GM12878 (cell line): ENCODE results near the gene UCN2. TPM values are rescaled to one million over a fixed set of nuclear protein-coding genes. Genes with fewer than 3 reads are reported as not detected.

ENCODE experiments used
- ATAC-seq: fragments of 200-7000 bp; cut with Tn5 transposase; 3 replicates; pipeline ENCODE4 v1.9.1; 2020; ENCODE audit warnings: mild to moderate bottlenecking, moderate library complexity
- BruUV-seq: library from RNA; stranded (reverse); fragments of 400-500 nt; replicated peaks from 2 replicates; lab custom pipeline; 2021; lab: Mats Ljungman, UMichigan
- CTCF ChIA-PET: fragments of 300-600 bp; sonication (Branson Sonifier 250); formaldehyde crosslinking; extraction: SDS; loops from one replicate; lab custom pipeline; 2021; ENCODE audit warnings: inconsistent platforms; lab: Yijun Ruan, JAX
- POLR2A ChIA-PET: fragments of 350-600 bp; formaldehyde crosslinking; extraction: SDS; loops from one replicate; lab custom pipeline; 2021; ENCODE audit warnings: inconsistent platforms; lab: Charles Lee
- RAD21 ChIA-PET: fragments of 300-600 bp; sonication (Branson Sonifier 250); formaldehyde crosslinking; loops from one replicate; lab custom pipeline; 2023; ENCODE audit warnings: antibody characterized with exemption; ENCODE audit not compliant: unreplicated experiment; lab: Charles Lee
- SMC1A ChIA-PET: fragments of 300-600 bp; sonication (Branson Sonifier 250); formaldehyde crosslinking; loops from one replicate; lab custom pipeline; 2023; ENCODE audit not compliant: unreplicated experiment, uncharacterized antibody; lab: Charles Lee
- DNase-seq: peaks from one replicate; pipeline ENCODE4 v3.0.0-alpha.2; 2011; ENCODE audit warnings: low read depth, low spot score
- FAIRE-seq: peaks from 3 replicates; lab custom pipeline; 2011; peaks lifted over from hg19 to GRCh38; lab: Jason Lieb, UNC
- H2AFZ ChIP-seq: 2 replicates; pipeline ENCODE4 v1.6.0; 2011; ENCODE audit warnings: low read depth, low read length, control low read depth; ENCODE audit not compliant: control insufficient read depth
- H3K27ac ChIP-seq: 2 replicates; pipeline ENCODE4 v1.5.1; 2011; ENCODE audit warnings: control low read depth; ENCODE audit not compliant: control insufficient read depth, insufficient read depth
- H3K27me3 ChIP-seq, 2 experiments: replicated peaks in 1 of 2; 2 replicates each; pipeline versions ENCODE4 v1.6.0 to v1.6.1; 2011; ENCODE audit warnings: low read length in 1 of 2; ENCODE audit not compliant: control insufficient read depth in 2 of 2, insufficient read depth in 2 of 2
- H3K36me3 ChIP-seq, 2 experiments: 2 replicates each; pipeline ENCODE4 v1.5.1; 2011; ENCODE audit warnings: low read length in 1 of 2; ENCODE audit not compliant: control insufficient read depth in 2 of 2, insufficient read depth in 2 of 2
- H3K4me1 ChIP-seq: 2 replicates; pipeline ENCODE4 v1.6.1; 2011; ENCODE audit warnings: mild to moderate bottlenecking, low read length, moderate library complexity, mixed read lengths; ENCODE audit not compliant: control insufficient read depth, insufficient read depth
- H3K4me2 ChIP-seq: 2 replicates; pipeline ENCODE4 v1.6.0; 2011; ENCODE audit warnings: control low read depth; ENCODE audit not compliant: control insufficient read depth, insufficient read depth
- H3K4me3 ChIP-seq: fragments of 200-600 bp; sonication (generic); 2 replicates; pipeline ENCODE4 v1.5.1; 2016
- H3K79me2 ChIP-seq: 2 replicates; pipeline ENCODE4 v1.6.0; 2011; ENCODE audit warnings: low read length; ENCODE audit not compliant: control insufficient read depth, insufficient read depth
- H3K9ac ChIP-seq: 2 replicates; pipeline ENCODE4 v1.8.0; 2011; ENCODE audit warnings: low read length, control low read depth, mixed read lengths; ENCODE audit not compliant: control insufficient read depth, insufficient read depth
- H3K9me3 ChIP-seq: replicated peaks from 3 replicates; pipeline ENCODE4 v1.5.1; 2011; ENCODE audit warnings: mild to moderate bottlenecking, low read length; ENCODE audit not compliant: control insufficient read depth, insufficient read depth
- H4K20me1 ChIP-seq: 2 replicates; pipeline ENCODE4 v1.6.0; 2011; ENCODE audit not compliant: control insufficient read depth, insufficient read depth
- HDAC6 ChIP-seq: fragments of 200-600 bp; sonication (generic); IDR thresholded peaks from one replicate; pipeline ENCODE4 v1.8.0; 2017; ENCODE audit warnings: antibody characterized with exemption; ENCODE audit not compliant: unreplicated experiment
- POLR2AphosphoS5 ChIP-seq: IDR thresholded peaks from 2 replicates; pipeline ENCODE4 v1.6.1; 2011; ENCODE audit warnings: mild to moderate bottlenecking, low read length, inconsistent platforms
- RELA ChIP-seq: fragments of 450-650 bp; IDR thresholded peaks from 2 replicates; pipeline ENCODE4 v1.8.0; 2014; ENCODE audit warnings: borderline replicate concordance; ENCODE audit not compliant: partially characterized antibody
- SMC3 ChIP-seq: IDR thresholded peaks from 2 replicates; pipeline ENCODE4 v1.6.1; 2011; ENCODE audit warnings: low read length, improper control_type of control experiment, borderline replicate concordance
- WGBS: methylation state at CpG from one replicate; pipeline ENCODE4 v1.1.6; 2016; ENCODE audit warnings: low lambda C conversion rate; ENCODE audit not compliant: insufficient replicate concordance, insufficient coverage; ENCODE audit errors: missing lambda C conversion rate; 5-methylcytosine and 5-hydroxymethylcytosine counted together
- in situ Hi-C: fragments of 300-500 bp; cut with MboI; formaldehyde crosslinking; loops from 9 replicates; pipeline ENCODE4 v1.14.3; 2018; ENCODE audit warnings: mixed read lengths
- intact Hi-C: fragments of 100-400 bp; cut with micrococcal nuclease; formaldehyde crosslinking; loops from one replicate; pipeline ENCODE4 v1.14.2; 2022; ENCODE audit not compliant: unreplicated experiment
- polyA plus RNA-seq, 11 experiments: library from polyadenylated mRNA; depleted of rRNA in 4 of 11; unstranded in 6 of 11; stranded (reverse) in 5 of 11; fragments of >200 nt; fragmentation: Nextera tagmentation in 4 of 11; fragmentation: Illumina TruSeq in 1 of 11; extraction: Ambion mirVana in 4 of 11; extraction: Trizol in 1 of 11; gene quantifications; 1 replicate in 1 of 11; 2 replicates in 10 of 11; pipeline versions ENCODE4 v1.2.1 to v1.2.3, GENCODE V29; 2011 to 2016; ENCODE audit warnings: inconsistent platforms in 2 of 11, missing spikeins in 2 of 11, low read depth in 1 of 11
- total RNA-seq, 4 experiments: library from RNA; depleted of rRNA in 3 of 4; stranded (reverse); fragments of >200 nt in 3 of 4; fragmentation: Illumina TruSeq in 1 of 4; extraction: Trizol in 1 of 4; gene quantifications; 2 replicates each; pipeline versions ENCODE4 v1.2.1 to v1.2.3, GENCODE V29; 2013 to 2021
- TF ChIP-seq, protein P1 (sequence below): fragments of 450-650 bp; IDR thresholded peaks from 2 replicates; pipeline ENCODE4 v1.6.1; 2016; ENCODE audit warnings: mild to moderate bottlenecking
- TF ChIP-seq, protein P2 (sequence below): fragments of 450-650 bp; IDR thresholded peaks from 2 replicates; pipeline ENCODE4 v1.6.1; 2016; ENCODE audit warnings: mild to moderate bottlenecking

UCN2 gene
- total and polyA plus RNA-seq, 10 of the 15 experiments (the other 5 are each of a cell fraction or from before 2014, with no cell fraction given), result 0.05 TPM; not detected in 9

DNA sequence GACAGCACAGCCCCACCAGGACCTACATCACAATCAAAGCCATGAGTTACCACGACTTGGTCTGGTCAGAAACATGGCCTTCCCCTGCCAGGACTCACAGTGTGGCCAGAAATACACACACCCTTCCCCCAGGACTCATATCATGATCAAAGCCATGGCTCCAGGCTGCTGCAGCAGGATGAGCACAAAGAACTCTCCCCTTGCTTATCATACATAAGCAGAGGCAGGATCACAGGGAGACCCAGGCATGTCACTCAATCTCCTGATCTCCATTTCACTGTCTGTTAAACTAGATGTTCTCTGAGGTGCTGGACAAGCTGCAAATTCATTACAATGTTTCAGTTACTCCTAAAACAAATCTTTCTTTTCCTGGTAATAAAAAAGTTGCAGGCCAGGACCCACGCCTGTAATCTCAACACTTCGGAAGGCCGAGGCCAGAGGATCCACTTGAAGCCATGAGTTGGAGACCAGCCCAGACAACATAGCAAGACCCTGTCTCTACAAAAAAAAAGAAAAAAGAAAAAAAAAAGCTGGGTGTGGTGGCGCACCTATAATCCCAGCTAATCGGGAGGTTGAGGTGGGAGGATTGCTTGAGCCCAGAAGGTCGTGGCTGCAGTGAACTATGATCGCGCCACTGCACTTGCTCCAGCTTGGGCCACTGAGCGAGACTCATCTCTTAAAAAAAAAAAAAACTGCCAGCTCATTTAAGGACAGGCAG lies 8.2 kb downstream of the UCN2 start:
- Histone ChIP-seq H3K36me3 (peaks cover 0 to 14% of the 10 kb centered on the region in 2 experiments; a peak in 2 of 4 replicates), H3K4me3 (peak overlapping the region; percentile 91), H3K9ac (peak overlapping the region; percentile 66), H4K20me1 (peaks cover 2% of the 10 kb centered on the region; the same call in 1 of the 2 replicates), H3K79me2 (peaks cover 51% of the 10 kb centered on the region), H3K27me3 (no peaks in the 10 kb centered on the region), H3K4me1 (peaks cover 38% of the 10 kb centered on the region), H3K27ac (peak overlapping the region; percentile 33; the same call in 1 of the 2 replicates), H3K9me3 (no peaks in the 10 kb centered on the region), H3K4me2 (peak overlapping the region; percentile 97), H2AFZ (no peak overlapping the region)
- POLR2A ChIA-PET, result interaction anchor here (0.7 to 7.1 kb wide), 4 partner anchors 80 to 116 kb away, joined by 3 to 91 read pairs (median 6); partner anchors contain the start of genes CCDC51, SLC26A6 and TMA7
- FAIRE-seq, result no peak
- intact Hi-C loops (loop anchor here (5.0 kb wide), 3 partner anchors 108 to 323 kb away; partner anchors contain the start of gene ATRIP), in situ Hi-C loops (no loop called here)
- BruUV-seq, result no TSS peak
- DNase-seq, result no peak
- CTCF ChIA-PET, result interaction anchor here (0.6 to 16.3 kb wide), 6 partner anchors 10 to 723 kb away, joined by 3 to 239 read pairs (median 10); partner anchors contain the start of genes CCDC51, SLC26A6 and TMA7
- TF ChIP-seq RELA, result no peak
- no peak for TF ChIP-seq POLR2AphosphoS5
- TF ChIP-seq SMC3, result no peak
- TF ChIP-seq, protein P1, sequence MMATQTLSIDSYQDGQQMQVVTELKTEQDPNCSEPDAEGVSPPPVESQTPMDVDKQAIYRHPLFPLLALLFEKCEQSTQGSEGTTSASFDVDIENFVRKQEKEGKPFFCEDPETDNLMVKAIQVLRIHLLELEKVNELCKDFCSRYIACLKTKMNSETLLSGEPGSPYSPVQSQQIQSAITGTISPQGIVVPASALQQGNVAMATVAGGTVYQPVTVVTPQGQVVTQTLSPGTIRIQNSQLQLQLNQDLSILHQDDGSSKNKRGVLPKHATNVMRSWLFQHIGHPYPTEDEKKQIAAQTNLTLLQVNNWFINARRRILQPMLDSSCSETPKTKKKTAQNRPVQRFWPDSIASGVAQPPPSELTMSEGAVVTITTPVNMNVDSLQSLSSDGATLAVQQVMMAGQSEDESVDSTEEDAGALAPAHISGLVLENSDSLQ, result peak; percentile 46; the same call in 1 of the 2 replicates
- TF ChIP-seq HDAC6, result no peak
- TF ChIP-seq, protein P2, sequence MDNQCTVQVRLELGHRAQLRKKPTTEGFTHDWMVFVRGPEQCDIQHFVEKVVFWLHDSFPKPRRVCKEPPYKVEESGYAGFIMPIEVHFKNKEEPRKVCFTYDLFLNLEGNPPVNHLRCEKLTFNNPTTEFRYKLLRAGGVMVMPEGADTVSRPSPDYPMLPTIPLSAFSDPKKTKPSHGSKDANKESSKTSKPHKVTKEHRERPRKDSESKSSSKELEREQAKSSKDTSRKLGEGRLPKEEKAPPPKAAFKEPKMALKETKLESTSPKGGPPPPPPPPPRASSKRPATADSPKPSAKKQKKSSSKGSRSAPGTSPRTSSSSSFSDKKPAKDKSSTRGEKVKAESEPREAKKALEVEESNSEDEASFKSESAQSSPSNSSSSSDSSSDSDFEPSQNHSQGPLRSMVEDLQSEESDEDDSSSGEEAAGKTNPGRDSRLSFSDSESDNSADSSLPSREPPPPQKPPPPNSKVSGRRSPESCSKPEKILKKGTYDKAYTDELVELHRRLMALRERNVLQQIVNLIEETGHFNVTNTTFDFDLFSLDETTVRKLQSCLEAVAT, result peak; percentile 93
- RAD21 ChIA-PET, result interaction anchor here (0.6 to 6.8 kb wide), 6 partner anchors 31 to 119 kb away, joined by 3 to 32 read pairs (median 12); partner anchors contain the start of genes CCDC51, SLC26A6 and TMA7
- WGBS, result 81% methylated on average over 10 of the region's 10 CpGs
- SMC1A ChIA-PET, result interaction anchor here (0.9 to 3.6 kb wide), 7 partner anchors 10 to 119 kb away, joined by 3 to 22 read pairs (median 4); partner anchors contain the start of genes ATRIP and TMA7
- ATAC-seq, result no peak
